B cell (primary cell): Measurements from ENCODE around the gene CETP. TPM values are rescaled to one million over a fixed set of nuclear protein-coding genes. Genes with fewer than 3 reads are reported as not detected.
A peak's percentile ranks its signal among the peaks of the same experiment; 100 is the strongest.

ENCODE experiments used
- ATAC-seq: fragments of 200-7000 bp; cut with Tn5 transposase; one replicate; pipeline ENCODE4 v1.10.0; 2021; ENCODE audit warnings: low read depth, mild to moderate bottlenecking, moderate number of reproducible peaks, moderate library complexity
- CTCF ChIA-PET: fragments of 350-600 bp; sonication (Branson Sonifier 250); formaldehyde crosslinking; loops from one replicate; lab custom pipeline; 2021; ENCODE audit warnings: antibody characterized with exemption, inconsistent platforms; lab: Charles Lee
- POLR2A ChIA-PET: fragments of 350-600 bp; sonication (Branson Sonifier 250); formaldehyde crosslinking; loops from one replicate; lab custom pipeline; 2021; ENCODE audit warnings: antibody characterized with exemption; lab: Charles Lee
- DNase-seq: peaks from one replicate; pipeline ENCODE4 v3.0.0; 2013
- H2AFZ ChIP-seq: 2 replicates; pipeline ENCODE4 v1.6.1; 2012; ENCODE audit warnings: mild to moderate bottlenecking, low read depth, low read length; ENCODE audit not compliant: insufficient read depth, poor library complexity, severe bottlenecking
- H3K27ac ChIP-seq, 2 donors: 1 replicate in 1 of 2; 2 replicates in 1 of 2; pipeline ENCODE4 v1.5.1; 2012 to 2013; ENCODE audit warnings: low read length in 2 of 2, mild to moderate bottlenecking in 2 of 2, moderate library complexity in 1 of 2
- H3K27me3 ChIP-seq, 4 experiments: fragments of 200-600 bp in 1 of 4; sonication (generic) in 1 of 4; replicated peaks in 1 of 4; 1 replicate in 2 of 4; 2 replicates in 2 of 4; pipeline versions ENCODE4 v1.6.1 to v1.7.0; 2013 to 2016; ENCODE audit warnings: low read length in 3 of 4, mild to moderate bottlenecking in 2 of 4, mixed read lengths in 1 of 4, moderate library complexity in 1 of 4; ENCODE audit not compliant: insufficient read depth in 4 of 4, control insufficient read depth in 3 of 4; ENCODE audit errors: control extremely low read depth in 1 of 4
- H3K36me3 ChIP-seq, 2 experiments: replicated peaks in 1 of 2; 1 replicate in 1 of 2; 2 replicates in 1 of 2; pipeline versions ENCODE4 v1.6.1 to v1.7.1; 2013; ENCODE audit warnings: low read length in 1 of 2; ENCODE audit not compliant: insufficient read depth in 2 of 2, control insufficient read depth in 1 of 2; ENCODE audit errors: control extremely low read depth in 1 of 2, extremely low read depth in 1 of 2
- H3K4me1 ChIP-seq, 2 donors: fragments of 200-600 bp in 1 of 2; sonication (generic) in 1 of 2; 1 replicate in 1 of 2; 2 replicates in 1 of 2; pipeline versions ENCODE4 v1.5.1 to v1.6.1; 2013 to 2017; ENCODE audit warnings: low read length in 2 of 2; ENCODE audit not compliant: control insufficient read depth in 2 of 2, insufficient read depth in 2 of 2
- H3K4me2 ChIP-seq: replicated peaks from 2 replicates; pipeline ENCODE3; 2012; ENCODE audit warnings: mild to moderate bottlenecking, low read depth, low read length; ENCODE audit not compliant: poor library complexity, severe bottlenecking
- H3K4me3 ChIP-seq, 5 experiments: fragments of 200-600 bp in 1 of 5; sonication (generic) in 1 of 5; 1 replicate in 3 of 5; 2 replicates in 2 of 5; pipeline versions ENCODE4 v1.5.1 to v1.7.0; 2011 to 2016; ENCODE audit warnings: low read length in 4 of 5, mild to moderate bottlenecking in 4 of 5, low read depth in 2 of 5, control low read depth in 1 of 5, moderate library complexity in 1 of 5; ENCODE audit not compliant: insufficient read depth in 1 of 5; ENCODE audit errors: control extremely low read depth in 1 of 5, extremely low read depth in 1 of 5
- H3K79me2 ChIP-seq: fragments of 200-600 bp; sonication (generic); one replicate; pipeline ENCODE4 v1.6.0; 2016; ENCODE audit warnings: low read length; ENCODE audit not compliant: control insufficient read depth, insufficient read depth
- H3K9ac ChIP-seq: fragments of 200-600 bp; sonication (generic); 2 replicates; pipeline ENCODE4 v1.6.1; 2017; ENCODE audit warnings: mild to moderate bottlenecking, low read length, moderate library complexity
- H3K9me3 ChIP-seq, 3 donors: one replicate each; pipeline versions ENCODE4 v1.6.1 to v1.7.1; 2013; ENCODE audit warnings: low read length in 2 of 3; ENCODE audit not compliant: control insufficient read depth in 2 of 3, insufficient read depth in 1 of 3; ENCODE audit errors: control extremely low read depth in 1 of 3
- H4K20me1 ChIP-seq: 2 replicates; pipeline ENCODE4 v1.6.0; 2012; ENCODE audit warnings: mild to moderate bottlenecking, low read length; ENCODE audit not compliant: insufficient read depth, control insufficient read depth, poor library complexity, severe bottlenecking
- H3K27ac Mint-ChIP-seq: one replicate; pipeline ENCODE4 v1.8.0; 2021; ENCODE audit warnings: mixed read lengths
- H3K27me3 Mint-ChIP-seq: one replicate; pipeline ENCODE4 v1.8.0; 2021; ENCODE audit warnings: mixed read lengths
- H3K4me1 Mint-ChIP-seq: one replicate; pipeline ENCODE4 v1.8.0; 2021; ENCODE audit warnings: mixed read lengths
- H3K4me3 Mint-ChIP-seq: one replicate; pipeline ENCODE4 v1.8.0; 2021; ENCODE audit warnings: mixed read lengths
- H3K9me3 Mint-ChIP-seq: one replicate; pipeline ENCODE4 v1.8.0; 2022; ENCODE audit warnings: mixed read lengths; ENCODE audit not compliant: insufficient read depth
- CTCF ChIP-seq: fragments of 200-600 bp; IDR thresholded peaks from one replicate; pipeline ENCODE4 v1.8.0; 2022; ENCODE audit warnings: antibody characterized with exemption, mild to moderate bottlenecking
- EZH2 ChIP-seq: IDR thresholded peaks from 2 replicates; pipeline ENCODE4 v1.6.1; 2012; ENCODE audit warnings: borderline replicate concordance, low read depth, mild to moderate bottlenecking, moderate library complexity, low read length; ENCODE audit not compliant: insufficient read depth, poor library complexity, severe bottlenecking
- WGBS: methylation state at CpG from one replicate; pipeline ENCODE4 v1.1.5; 2013; ENCODE audit warnings: missing lambda C conversion rate; ENCODE audit not compliant: insufficient coverage; 5-methylcytosine and 5-hydroxymethylcytosine counted together
- intact Hi-C: fragments of 100-400 bp; cut with micrococcal nuclease; formaldehyde crosslinking; loops from one replicate; pipeline ENCODE4 v1.10.0; 2022
- polyA plus RNA-seq: library from polyadenylated mRNA; depleted of rRNA; stranded (reverse); fragments of >200 nt; gene quantifications from 2 replicates; pipeline ENCODE4 v1.2.3, GENCODE V29; 2012
- total RNA-seq, 2 donors: library from RNA; stranded (reverse); fragments of 120-200 nt in 1 of 2; gene quantifications; 1 replicate in 1 of 2; 2 replicates in 1 of 2; pipeline versions ENCODE4 v1.2.3 to v1.2.4, GENCODE V29; 2013 to 2022

The CETP gene
- total and polyA plus RNA-seq, 2 donors (not counting 1 experiment from before 2014, with no cell fraction given) = 0.18 to 1.3 TPM

DNA sequence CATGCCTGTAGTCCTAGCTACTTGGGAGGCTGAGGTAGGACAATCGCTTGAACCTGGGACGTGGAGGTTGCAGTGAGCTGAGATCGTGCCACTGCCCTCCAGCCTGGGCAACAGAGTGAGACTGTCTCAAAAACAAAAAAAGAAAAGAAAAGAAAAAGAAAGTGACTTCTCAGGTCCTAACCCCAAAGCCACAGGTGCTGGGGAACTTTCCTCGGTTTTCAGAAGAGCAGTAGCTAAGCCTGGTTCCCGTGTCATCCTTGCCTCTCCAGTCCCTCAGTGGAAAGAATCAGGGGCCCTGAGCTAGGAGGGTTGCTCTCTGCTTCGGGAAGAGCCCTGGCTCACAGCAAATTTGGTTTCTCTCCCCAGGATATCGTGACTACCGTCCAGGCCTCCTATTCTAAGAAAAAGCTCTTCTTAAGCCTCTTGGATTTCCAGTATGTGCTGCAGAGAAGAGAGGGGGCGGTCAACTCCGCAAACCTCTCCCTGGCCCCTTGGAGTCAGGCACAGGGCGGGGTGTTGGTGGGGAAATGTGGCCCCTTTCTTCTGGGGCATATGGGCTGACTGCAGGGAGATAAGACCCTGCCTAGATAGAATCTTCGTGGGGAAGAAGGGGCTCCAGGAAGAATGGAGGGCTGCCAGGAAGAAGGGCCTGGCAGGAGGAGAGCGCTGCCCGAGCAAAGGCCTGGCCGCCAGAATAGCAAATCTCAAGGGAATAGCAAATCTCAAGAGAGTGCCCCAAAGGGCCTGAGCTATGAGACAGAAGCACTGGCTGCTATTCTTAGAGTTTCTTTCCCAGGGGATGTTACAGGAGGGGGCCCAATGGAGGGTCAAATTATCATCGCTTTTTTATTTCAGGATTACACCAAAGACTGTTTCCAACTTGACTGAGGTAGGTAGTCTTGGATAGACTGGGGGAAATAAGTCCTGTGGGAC lies 19.3 kb downstream of the CETP start:
- Histone ChIP-seq H3K27me3 (no peaks in the 10 kb centered on the region), H3K9me3 (no peaks in the 10 kb centered on the region), H3K4me1 (peaks cover 41 to 74% of the 10 kb centered on the region in 2 donors), H3K79me2 (no peaks in the 10 kb centered on the region), H3K4me3 (peak overlapping the region in 1 of 5 experiments; percentile 34), H3K27ac (peak overlapping the region in 1 of 2 donors; percentile 31), H3K36me3 (no peaks in the 10 kb centered on the region), H3K4me2 (peak overlapping the region; percentile 61), H3K9ac (peak overlapping the region; percentile 44), H4K20me1 (no peaks in the 10 kb centered on the region), H2AFZ (peak overlapping the region; percentile 26)
- DNase-seq = peak; percentile 43
- Mint-ChIP-seq H3K9me3 (no peaks in the 10 kb centered on the region), H3K4me3 (peak overlapping the region; percentile 73), H3K4me1 (peaks cover 76% of the 10 kb centered on the region), H3K27ac (peak overlapping the region; percentile 75), H3K27me3 (no peaks in the 10 kb centered on the region)
- intact Hi-C loops = loop anchor here (1.0 kb wide), 1 partner anchor 10 kb away; no protein-coding TSS in a partner anchor
- TF ChIP-seq EZH2 = no peak
- TF ChIP-seq CTCF = no peak
- 32% methylated on average over 12 of the region's 16 CpGs for WGBS
- ChIA-PET CTCF (interaction anchor here (1.0 to 10.3 kb wide), 3 partner anchors 8 to 16 kb away, joined by 3 to 124 read pairs (median 8); partner anchors contain the start of gene NLRC5), POLR2A (interaction anchor here (0.6 to 1.2 kb wide), 6 partner anchors 9 to 64 kb away, joined by 3 to 6 read pairs (median 3); partner anchors contain the start of gene NLRC5)
- peak; percentile 75 for ATAC-seq
